ENCODE measurements around the gene PVALEF.

PVALEF gene

DNA sequence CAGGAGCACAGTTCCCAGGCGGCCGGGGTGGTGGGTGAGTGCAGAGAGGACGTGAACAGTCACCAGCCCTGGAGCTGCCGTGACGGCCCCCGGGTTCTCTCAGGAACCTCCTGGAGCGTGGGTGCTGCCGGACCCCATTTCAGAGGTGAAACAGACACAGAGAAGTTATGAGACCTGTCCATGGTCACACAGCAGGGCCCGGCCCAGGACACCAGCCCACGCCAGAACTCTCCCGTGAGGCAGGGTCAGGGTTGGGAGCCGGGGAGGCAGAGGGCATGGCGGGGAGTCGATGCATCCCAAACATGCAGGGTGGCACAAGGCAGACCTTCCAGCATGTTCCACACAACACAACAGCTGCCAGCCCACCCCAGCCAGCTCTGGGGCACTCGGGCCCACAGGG is 3.8 kb upstream of the PVALEF start:
- DNase-seq (ENCODE audit: low read depth in 1 of 2, low spot score in 1 of 2): no peak

DNA sequence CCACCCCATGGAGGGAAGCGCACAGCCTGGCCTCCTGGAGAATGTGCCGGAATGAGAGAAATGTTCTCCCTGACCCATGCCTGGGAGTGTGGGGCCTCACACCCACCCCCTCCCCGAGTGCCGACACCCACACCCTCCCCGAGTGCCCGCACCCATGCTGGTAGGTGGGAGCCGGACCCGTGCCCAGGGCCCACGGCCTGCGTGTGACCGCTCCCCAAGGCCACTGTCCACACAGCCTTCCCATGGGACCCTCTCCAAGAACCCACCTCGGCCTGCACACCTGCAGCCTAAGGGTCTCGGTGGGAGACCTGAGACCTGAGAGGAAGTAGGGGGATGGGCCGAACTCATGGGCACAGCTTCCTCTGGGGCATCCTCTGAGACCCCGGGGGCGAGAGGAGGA is 3.3 kb upstream of the PVALEF start:
- no peak for DNase-seq (ENCODE audit: low read depth in 1 of 2, low spot score in 1 of 2)

DNA sequence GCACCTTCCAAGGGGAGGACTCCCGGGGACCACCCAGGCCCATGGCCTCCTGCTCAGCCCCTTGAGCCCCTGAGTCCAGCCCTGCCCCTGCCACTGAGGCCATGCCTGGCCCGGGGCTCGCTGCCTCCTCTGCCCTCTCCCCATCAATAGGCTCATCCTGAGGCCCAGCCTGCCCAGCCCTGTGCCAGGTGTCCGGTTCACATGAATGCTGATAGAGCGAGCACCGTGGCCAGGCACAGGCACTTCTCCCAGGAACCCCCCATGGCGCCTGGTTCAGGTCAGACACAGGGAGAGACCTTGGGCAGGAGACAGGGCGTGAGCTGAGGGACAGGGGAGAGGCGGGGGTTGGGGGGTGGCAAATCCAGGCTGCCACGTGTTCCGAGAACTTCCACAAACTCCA is 2.8 kb upstream of the PVALEF start:
- no peak for DNase-seq (ENCODE audit: low read depth in 1 of 2, low spot score in 1 of 2)

DNA sequence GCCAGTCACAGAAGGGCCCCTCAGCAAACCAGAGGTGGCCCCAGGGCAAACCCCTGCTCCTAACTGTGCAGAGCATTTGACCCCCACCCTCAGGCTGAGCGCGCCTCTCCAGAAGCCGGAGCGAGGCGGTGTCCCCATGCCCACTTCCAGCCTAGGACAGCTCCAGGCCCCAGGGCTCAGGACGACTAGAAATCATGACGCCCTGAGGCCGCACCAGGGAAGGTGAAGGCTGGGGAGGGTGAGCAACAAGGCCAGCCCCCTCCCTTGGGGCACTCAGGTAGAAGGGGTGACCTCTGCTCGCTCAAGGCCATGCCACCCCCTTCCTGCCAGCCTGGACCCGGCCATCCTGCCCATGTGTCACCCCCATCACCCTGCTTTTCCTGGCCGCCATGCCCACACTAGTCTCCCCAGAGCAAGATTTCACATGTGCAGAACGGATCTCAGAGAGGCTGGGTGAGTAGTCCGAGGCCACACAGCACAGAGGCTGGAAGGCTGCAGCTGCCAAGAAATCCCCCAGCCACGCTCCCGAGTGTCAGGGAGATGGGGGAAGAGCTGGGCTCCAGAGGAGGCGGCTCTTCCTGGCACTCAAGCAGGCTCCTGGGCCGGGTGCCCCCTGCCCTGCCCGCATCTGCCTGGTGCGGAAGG is 2.1 kb upstream of the PVALEF start:
- DNase-seq (ENCODE audit: low read depth in 1 of 2, low spot score in 1 of 2): no peak

DNA sequence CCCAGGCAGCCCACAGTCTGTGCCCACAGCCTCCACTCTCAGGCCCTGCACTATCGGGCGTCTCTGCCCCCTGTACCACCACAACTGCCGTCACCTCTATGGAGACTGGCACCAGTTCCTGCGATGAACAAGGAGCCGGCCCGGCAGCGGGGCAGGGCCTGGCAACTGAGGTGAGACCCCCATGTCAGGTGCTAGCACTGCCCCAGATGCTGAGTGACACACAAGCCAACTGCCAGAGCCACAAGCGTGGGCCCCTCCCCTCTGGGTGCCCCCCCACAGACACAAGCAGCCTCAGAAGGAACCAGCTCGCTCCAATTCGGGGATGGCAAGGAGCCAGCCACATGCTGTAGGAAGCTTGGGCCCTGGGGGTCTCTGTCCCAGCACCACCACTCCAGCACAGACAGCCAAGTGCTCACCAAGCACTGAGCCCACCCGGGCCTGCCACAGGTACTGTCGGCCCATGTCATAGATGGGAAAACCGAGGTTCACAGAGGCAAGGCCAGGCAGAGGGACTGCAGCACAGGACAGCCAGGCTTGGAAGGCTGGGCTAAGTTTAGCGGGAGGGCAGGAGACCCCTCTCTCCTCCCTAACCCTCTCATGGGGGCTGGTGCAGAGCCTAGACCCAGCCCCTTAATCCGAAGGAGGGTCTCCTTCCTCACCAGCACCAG is 1.5 kb upstream of the PVALEF start:
- no peak for DNase-seq (ENCODE audit: low read depth in 1 of 2, low spot score in 1 of 2)

DNA sequence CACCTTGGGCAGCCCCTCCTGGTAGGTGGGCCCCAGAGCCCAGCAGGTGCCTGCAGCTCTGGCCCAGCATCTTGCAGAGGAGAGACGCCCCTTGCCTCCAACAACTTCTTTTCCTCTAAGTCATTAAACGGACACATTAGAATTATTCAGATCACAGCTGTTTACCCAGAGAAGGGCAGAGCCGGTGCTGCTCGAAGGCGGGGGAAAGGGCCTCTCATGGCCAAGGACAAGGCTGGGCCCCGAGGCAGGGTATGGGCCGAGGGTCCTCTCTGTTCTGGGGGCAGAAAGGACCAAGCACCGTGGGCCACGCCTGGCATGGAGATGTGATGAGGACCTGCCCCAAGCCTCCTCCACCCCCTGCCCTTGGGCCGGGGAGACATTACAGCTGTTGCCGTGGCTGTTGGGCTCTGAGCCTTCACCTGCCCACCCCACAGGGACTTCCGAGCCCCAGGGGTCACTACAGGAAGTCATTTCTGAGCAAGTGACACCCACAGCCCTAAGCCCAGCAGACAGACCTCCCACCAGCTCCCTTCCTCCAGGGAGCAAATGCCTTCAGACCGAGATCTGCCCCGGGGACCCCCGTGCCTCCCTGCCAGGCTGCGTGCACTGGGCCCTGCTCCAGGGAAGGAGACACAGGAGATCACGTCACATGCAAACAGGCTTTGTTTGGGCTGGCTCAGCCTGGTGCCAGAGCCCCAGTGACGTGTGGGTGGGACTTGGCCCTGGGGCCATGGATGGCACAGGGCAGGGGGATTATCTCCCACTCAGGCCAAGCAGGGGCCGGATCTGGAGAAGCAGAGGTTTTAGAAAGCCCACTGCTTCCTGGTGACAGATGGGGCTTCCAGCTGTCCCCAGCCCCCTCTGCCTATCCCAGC is 699 bp upstream of the PVALEF start:
- DNase-seq (ENCODE audit: low read depth in 1 of 2, low spot score in 1 of 2): no peak

DNA sequence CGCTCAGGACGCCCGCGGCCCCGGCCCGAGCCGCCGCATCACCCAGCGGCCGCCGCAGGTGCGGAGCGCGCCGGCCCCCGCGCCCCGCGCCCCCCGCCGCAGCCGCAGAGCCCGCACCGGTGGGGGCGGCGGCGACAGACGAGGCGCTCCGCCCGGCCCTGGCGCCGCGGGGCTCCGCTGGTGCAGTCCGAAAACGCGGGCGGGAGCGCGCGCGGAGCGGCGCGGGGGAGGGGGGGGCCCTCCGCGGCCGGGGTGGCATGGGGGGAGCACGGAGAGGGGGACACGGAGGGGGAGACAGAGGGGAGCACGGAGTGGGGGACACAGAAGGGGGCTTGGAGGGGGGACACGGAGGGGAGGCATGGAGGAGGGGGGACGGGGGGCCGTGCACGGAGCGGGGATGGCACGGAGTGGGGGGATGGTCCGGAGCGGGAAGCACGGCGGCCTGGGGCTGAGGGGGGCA is 756 bp downstream of the PVALEF start, which contains the start of gene AATK:
Gene AATK, minus strand, starts transcription at position 189 of the 460 bp plus-strand sequence. CDS start 229 bp downstream, outside the sequence.
- DNase-seq (ENCODE audit: low read depth in 1 of 2, low spot score in 1 of 2): no peak

DNA sequence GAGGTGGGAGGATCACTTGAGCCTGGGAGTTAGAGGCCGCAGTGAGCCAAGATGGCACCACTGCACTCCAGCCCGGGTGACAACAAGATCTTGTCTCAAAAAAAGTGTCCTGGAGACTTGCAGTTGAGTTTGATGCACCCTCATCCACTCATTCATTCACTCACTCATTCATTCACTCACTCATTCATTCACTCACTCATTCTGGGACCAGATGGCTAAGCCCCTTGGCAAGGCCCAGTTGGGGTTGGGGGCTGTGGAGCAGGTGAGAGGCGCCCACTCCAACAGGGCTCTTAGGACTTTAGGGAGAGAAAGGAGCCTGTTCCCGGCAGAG is 1.9 kb downstream of the PVALEF start:
- DNase-seq (ENCODE audit: low read depth in 1 of 2, low spot score in 1 of 2): no peak

DNA sequence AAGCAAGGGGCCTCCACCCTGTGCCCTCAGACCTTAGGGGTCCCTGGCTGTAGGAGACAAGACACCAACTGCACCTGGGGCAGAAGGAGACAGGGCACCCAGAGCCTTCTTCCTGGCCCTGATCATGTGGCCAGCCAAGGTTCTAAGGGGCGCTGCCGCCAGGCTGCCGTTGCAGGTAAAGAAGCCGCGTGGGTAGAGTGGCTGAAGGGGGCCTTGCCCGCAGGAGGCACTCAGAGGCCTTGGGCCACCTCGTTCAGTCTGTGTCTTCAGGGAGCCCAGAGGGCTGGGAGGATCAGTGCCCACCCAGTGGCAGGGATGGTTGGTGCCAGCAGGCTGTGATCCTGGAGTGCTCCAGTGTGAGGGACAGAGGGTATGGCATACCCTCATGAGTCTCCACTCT is 2.3 kb downstream of the PVALEF start:
- DNase-seq (ENCODE audit: low read depth in 1 of 2, low spot score in 1 of 2): no peak

DNA sequence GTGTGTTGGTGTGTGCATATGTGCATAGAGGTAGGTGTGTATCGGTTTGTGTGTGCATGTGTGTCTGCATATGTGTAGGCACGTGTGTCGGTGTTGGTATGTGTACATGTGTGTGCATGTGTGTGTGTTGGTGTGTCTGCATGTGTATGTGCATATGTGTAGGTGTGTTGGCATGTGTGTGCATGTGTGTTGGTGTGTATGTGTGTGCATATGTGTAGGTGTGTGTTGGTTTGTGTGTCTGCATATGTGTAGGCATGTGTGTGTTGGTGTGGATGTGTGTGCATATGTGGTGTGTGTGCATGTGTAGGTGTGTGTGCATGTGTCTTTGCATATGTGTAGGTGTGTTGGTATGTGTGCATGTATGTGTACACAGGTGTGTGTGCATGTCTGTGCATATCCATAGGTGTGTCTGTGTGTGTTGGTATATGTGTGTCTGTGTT is 4.6 kb downstream of the PVALEF start:
- DNase-seq (ENCODE audit: low read depth in 1 of 2, low spot score in 1 of 2): no peak

DNA sequence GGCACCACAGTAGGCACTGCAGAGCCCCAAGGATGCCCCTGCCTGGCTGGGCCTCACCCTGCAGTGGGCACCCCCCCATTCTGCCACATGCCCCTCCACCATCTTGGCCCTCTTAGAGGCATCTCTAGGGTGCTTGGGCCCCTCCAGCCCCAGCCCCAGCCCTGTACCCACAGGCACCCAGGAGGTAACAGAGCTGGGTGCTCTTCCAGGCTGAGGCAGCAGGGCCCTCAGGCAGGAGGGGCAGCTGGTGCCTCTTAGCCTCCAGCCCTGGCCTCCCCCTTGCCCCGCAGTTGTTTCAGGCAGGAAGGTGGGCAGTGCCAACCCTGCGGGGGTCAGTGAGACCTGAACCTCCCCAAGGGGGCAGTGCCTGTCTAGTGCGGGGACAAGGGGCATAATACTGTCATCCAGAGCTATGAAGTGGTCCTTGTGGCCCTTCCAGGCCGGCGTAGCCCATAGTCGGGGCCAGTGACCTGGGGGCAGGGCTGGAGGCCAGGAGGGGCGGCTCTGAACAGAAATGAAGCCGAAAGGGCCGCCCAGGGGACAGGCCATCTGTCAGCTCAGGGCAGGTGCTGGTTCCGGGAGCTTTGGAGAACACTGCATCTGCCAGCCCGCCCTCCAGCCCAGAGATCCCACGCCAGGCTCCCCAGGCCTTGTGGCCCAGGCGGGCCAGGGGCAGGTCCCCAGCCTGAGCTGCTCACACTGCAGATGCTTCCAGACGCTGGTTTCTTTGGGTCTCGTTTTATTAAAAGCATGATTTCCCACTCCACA is 5.6 kb downstream of the PVALEF start:
- no peak for DNase-seq (ENCODE audit: low read depth in 1 of 2, low spot score in 1 of 2)

DNA sequence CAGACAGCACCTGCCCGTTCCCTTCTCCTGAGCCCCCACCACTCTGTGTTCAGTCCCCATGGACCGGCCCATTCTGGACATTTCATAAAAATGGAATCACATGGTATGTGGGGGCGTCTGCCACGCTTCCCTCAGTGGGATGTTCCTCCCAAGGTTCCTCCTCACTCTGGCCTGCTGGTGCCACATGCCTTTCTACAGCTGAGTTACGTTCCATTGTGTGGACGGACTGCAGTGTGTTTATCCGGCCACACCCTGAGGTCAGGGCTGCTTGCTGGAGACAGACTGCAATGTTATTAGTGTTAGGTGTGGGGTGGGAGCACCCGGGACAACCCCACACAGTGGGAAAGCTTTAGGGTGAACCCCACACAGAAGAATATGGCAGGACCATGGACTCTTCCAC is 6.6 kb downstream of the PVALEF start:
- DNase-seq (ENCODE audit: low read depth in 1 of 2, low spot score in 1 of 2): no peak

DNA sequence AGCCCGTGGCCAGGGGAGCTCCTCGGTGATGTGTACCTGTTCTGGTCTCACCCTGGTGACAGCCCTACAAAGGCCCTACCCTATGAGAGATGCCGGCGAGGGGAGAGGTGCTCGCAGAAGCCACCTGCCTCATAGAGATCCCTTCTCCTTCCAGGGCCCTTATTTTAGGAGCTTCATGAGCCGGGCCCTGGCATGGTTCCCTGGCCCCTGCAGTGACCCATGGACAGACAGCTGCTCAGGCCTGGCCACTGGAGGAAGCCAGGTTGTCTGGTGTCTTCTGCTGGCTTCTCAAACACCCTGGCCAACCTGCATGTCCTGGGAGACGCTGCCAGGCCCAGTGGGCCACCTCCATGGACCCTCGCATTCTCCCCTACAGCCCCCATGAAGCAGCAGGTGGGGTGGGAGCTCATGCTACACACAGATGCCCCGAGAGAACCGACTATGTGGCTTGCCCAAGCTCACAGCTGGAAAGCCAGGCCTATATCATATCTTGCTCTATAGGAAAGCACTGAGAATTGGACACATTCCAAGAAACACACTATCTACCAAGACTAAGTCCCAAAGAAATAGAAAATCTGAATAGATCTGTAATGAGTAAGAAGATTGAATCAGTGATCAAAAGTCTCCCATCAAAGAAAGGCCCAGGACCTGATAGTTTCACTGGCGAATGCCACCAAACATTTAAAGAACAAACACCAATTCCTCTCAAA is 7.9 kb downstream of the PVALEF start:
- no peak for DNase-seq (ENCODE audit: low read depth in 1 of 2, low spot score in 1 of 2)

DNA sequence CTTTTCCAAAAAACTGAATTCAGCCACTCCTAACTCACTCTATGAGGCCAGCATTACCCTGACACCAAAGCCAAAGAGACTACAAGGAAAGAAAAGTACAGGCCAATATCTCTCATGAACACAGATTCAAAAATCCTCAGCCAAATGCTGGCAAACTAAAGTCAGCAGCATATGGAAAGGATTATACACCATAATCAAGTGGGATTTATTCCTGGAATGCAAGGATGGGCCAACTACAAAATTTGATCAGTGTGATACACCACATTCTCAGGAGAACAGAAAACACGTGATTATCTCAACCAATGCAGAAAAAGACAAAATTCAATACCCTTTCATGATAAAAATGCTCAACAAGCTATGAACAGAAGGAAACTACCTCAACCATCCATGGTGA is 8.5 kb downstream of the PVALEF start:
- DNase-seq (ENCODE audit: low read depth in 1 of 2, low spot score in 1 of 2): no peak

DNA sequence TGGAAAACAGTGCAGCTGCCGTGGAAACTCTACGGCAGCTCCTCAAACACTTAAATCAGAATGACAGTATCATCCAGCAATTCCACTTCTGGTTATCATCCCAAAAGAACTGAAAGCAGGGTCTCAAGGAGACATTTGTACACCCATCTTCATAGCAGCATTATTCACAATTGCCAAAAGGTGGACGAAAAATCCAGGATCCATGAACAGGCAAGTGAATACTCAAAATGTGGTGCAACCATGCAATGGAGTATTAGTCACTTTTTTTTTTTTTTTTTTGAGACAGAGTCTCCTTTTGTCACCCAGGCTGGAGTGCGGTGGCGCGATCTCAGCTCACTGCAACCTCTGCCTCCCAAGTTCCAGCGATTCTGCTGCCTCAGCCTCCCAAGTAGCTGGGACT is 11.4 kb downstream of the PVALEF start:
- DNase-seq (ENCODE audit: low read depth in 1 of 2, low spot score in 1 of 2): no peak

DNA sequence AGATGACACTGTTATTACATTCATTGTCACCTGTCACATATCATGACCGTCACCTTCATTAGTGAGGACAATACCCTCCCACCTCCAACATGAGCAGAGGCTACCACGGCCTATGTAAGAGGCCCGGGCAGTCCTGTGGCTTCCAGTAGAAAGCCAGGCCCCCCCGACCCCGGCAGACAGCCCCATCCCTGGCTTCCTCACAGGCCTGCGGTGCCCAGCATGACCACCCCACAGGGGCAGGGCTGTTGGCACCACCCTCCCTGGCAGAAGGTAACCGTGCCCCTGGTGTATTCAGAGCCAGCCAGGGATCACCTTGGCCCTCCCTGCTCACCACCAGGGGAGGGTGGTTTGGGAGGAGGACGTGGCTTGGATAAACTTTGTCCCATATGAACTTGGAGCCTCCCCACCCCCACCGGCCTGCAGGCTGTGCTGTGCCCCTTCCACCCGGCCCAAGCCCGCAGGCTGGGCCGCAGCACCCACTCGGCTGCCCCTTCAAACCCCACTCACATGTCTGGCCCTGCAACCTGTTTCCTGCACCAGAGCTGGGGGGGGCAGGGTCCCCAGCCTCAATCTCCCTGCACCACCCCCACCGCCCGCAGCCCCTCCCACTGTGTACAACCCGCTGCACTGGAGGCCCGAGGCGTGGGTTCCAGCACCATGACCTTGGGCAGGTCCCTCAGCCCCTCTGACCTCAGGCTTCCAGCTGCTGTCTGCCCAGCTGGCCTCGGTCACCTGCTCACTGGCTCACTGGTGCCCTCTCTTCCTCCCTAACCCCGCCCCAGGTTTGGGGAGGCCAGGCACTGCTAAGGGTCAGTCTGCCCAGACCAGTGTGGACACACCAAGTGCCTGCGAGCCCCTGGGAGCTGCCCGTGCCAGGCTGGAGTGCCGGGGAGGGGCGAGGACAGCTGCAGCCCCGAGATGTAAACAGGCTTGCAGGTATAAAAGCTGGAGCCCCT is 13.1 kb downstream of the PVALEF start:
- no peak for DNase-seq (ENCODE audit: low read depth in 1 of 2, low spot score in 1 of 2)

DNA sequence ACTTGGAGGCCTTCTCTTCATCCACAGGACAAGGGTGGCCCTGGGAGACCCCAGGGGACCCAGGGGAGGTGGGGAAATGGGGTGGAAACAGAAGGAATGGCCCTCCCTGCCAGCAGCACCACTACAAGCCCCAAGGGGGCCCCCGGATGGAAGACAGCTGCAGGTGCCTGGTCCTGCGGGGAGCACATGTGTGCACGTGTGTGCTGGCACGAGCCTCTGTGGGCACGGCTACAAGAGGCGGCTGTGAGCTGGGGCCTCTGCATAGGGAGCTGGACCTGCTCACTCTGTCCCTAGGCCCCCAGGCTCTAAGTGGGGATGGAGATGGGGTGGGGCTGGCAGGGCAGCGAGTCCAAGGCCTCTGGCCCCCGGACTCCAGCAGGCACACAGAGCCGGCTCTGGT is 13.9 kb downstream of the PVALEF start:
- DNase-seq (ENCODE audit: low read depth in 1 of 2, low spot score in 1 of 2): no peak

DNA sequence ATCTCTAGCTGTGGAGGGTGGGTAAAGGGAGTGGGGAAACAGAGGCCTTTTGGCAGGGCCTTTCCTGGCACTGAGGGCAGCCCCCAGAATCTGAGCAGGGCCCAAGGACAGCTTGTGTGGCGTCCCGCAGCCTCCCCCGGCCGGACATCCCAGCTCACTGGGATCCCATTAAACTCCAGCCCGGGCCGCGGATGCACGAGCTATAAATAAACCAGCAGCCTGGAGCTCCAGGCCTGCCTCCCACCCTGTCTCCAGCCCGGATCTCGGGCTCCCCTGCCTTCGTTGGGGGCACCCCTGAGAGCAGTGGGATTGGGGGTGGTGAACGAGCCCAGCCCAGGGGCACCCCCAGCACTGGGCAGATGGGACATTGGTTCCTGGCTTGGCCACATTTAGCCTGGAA is 14.6 kb downstream of the PVALEF start:
- no peak for DNase-seq (ENCODE audit: low read depth in 1 of 2, low spot score in 1 of 2)

Measured in stimulated activated CD4-positive, alpha-beta T cell treated with anti-CD3 and anti-CD28 coated beads, Interleukin-15, amount 100 ng/mL, for 1 hour (primary cell).